ENCODE measurements around the gene ACTR3C. TPM values are rescaled to one million over a fixed set of nuclear protein-coding genes. Genes with fewer than 3 reads are reported as not detected.
"Not testable (repeated sequence)": the region's sequence is repeated elsewhere in the genome, so short reads cannot be mapped to it uniquely, and the experiment has no call there.

Gene ACTR3C
- total and polyA plus RNA-seq, 2 of the 13 experiments (the other 11 are each of a cell fraction or from before 2014, with no cell fraction given) = 3.8 to 7.5 TPM

DNA sequence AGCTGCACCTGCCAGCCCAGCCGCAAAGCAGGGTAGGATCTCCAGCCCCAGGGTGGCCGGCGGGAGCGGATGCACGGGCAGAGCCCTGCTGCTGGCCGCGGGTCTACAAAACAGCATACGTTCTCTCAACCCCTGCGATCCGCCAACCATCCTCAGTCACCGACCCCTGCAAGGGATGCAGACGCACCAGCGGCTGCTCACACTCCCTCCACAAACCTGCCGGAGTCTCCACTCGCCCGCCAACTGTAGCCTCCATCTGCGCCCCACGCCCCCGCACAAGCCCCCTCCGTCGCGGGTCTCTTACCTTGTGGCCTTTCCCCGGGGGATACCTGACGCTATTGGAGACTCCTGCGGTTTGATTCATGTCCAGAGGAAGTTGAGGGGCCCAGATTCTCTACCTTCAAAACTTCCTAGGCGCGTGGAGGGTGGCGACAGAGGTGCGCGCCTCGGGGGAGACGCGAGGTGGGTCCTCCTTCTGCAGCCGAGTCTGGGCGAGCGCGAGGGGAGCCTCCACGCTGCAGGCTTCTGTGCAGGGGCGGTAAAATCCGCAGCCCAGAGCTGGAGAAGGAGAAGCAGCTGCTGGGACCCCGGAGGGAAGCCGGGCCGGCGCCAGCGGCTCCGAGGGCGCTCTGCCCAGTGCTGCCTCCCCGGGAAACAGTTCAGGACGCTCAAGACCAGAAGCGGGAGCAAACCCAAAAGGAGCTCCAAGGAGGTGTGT is 103.2 kb downstream of the ACTR3C start:
- H3K79me2 ChIP-seq (ENCODE audit: insufficient read depth, low read length); H3K9ac ChIP-seq (ENCODE audit: insufficient read depth, low read depth, low read length); ATAC-seq; FAIRE-seq; H4K20me1 ChIP-seq (ENCODE audit: insufficient read depth, low read length); H3K4me1 ChIP-seq (ENCODE audit: insufficient read depth, low read length); H3K27me3 ChIP-seq (ENCODE audit: control insufficient read depth in 1 of 2, insufficient read depth in 2 of 2, low read length in 2 of 2); H3K4me2 ChIP-seq (ENCODE audit: low read depth, low read length); DNase-seq (ENCODE audit: low spot score); CTCF ChIA-PET (ENCODE audit: low intra/inter-chr PET ratio, low total read pairs); H3K4me3 ChIP-seq (replicated peaks in 1 of 3; ENCODE audit: insufficient read depth in 1 of 3, low read depth in 2 of 3, low read length in 3 of 3); in situ Hi-C loops (cut with HindIII; ENCODE audit: extremely low pct_ligation_motif_present, low pct_unique_long_range_greater_than_20kb); intact Hi-C loops (cut with micrococcal nuclease; ENCODE audit: unreplicated experiment); H3K36me3 ChIP-seq (replicated peaks in 1 of 2; ENCODE audit: control insufficient read depth in 1 of 2, insufficient read depth in 2 of 2, low read length in 2 of 2); H3K9me3 ChIP-seq (ENCODE audit: low read length); POLR2A ChIA-PET; H2AFZ ChIP-seq (ENCODE audit: low read length); BruUV-seq (replicated peaks); H3K27ac ChIP-seq (ENCODE audit: extremely low read length, insufficient read depth, low read length): not testable (repeated sequence)
- WGBS (ENCODE audit: low lambda C conversion rate) = 55% methylated on average over 18 of the region's 50 CpGs

DNA sequence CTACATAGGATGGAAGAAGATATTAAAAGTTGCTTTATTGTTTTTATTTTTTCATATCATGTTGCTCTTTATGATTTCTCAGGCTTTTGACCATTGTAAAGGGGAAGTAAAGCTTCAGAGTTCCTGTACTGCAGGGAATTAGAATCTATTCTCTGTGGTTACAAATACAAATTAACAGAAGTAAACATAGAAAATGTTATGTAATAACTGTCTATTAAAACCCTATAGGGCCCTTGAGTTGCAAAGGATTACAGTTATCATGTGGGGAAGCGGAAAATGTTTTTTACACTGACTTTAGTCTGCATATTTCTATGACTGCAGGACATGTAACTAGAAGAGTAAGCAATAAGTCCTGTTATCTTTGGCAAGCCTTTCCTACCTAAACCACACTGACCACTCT is 116.5 kb downstream of the ACTR3C start:
- H3K4me3 ChIP-seq (replicated peaks in 1 of 3; ENCODE audit: insufficient read depth in 1 of 3, low read depth in 2 of 3, low read length in 3 of 3); BruUV-seq (replicated peaks); H3K9ac ChIP-seq (ENCODE audit: insufficient read depth, low read depth, low read length); H3K9me3 ChIP-seq (ENCODE audit: low read length); ATAC-seq; CTCF ChIA-PET (ENCODE audit: low intra/inter-chr PET ratio, low total read pairs); H4K20me1 ChIP-seq (ENCODE audit: insufficient read depth, low read length); in situ Hi-C loops (cut with HindIII; ENCODE audit: extremely low pct_ligation_motif_present, low pct_unique_long_range_greater_than_20kb); H3K27ac ChIP-seq (ENCODE audit: extremely low read length, insufficient read depth, low read length); H3K4me1 ChIP-seq (ENCODE audit: insufficient read depth, low read length); DNase-seq (ENCODE audit: low spot score); H2AFZ ChIP-seq (ENCODE audit: low read length); intact Hi-C loops (cut with micrococcal nuclease; ENCODE audit: unreplicated experiment); H3K79me2 ChIP-seq (ENCODE audit: insufficient read depth, low read length); H3K36me3 ChIP-seq (replicated peaks in 1 of 2; ENCODE audit: control insufficient read depth in 1 of 2, insufficient read depth in 2 of 2, low read length in 2 of 2); H3K27me3 ChIP-seq (ENCODE audit: control insufficient read depth in 1 of 2, insufficient read depth in 2 of 2, low read length in 2 of 2); POLR2A ChIA-PET; H3K4me2 ChIP-seq (ENCODE audit: low read depth, low read length); FAIRE-seq: not testable (repeated sequence)
- WGBS (ENCODE audit: low lambda C conversion rate) = 90% methylated on average over 1 of the region's 1 CpG

- H3K4me2 ChIP-seq (ENCODE audit: low read depth, low read length); H4K20me1 ChIP-seq (ENCODE audit: insufficient read depth, low read length); FAIRE-seq; H3K27me3 ChIP-seq (ENCODE audit: control insufficient read depth in 1 of 2, insufficient read depth in 2 of 2, low read length in 2 of 2); in situ Hi-C loops (cut with HindIII; ENCODE audit: extremely low pct_ligation_motif_present, low pct_unique_long_range_greater_than_20kb); DNase-seq (ENCODE audit: low spot score); H3K4me3 ChIP-seq (replicated peaks in 1 of 3; ENCODE audit: insufficient read depth in 1 of 3, low read depth in 2 of 3, low read length in 3 of 3); H3K36me3 ChIP-seq (replicated peaks in 1 of 2; ENCODE audit: control insufficient read depth in 1 of 2, insufficient read depth in 2 of 2, low read length in 2 of 2); H3K9ac ChIP-seq (ENCODE audit: insufficient read depth, low read depth, low read length); BruUV-seq (replicated peaks); POLR2A ChIA-PET; H2AFZ ChIP-seq (ENCODE audit: low read length); H3K79me2 ChIP-seq (ENCODE audit: insufficient read depth, low read length); H3K9me3 ChIP-seq (ENCODE audit: low read length); H3K4me1 ChIP-seq (ENCODE audit: insufficient read depth, low read length); ATAC-seq; CTCF ChIA-PET (ENCODE audit: low intra/inter-chr PET ratio, low total read pairs); H3K27ac ChIP-seq (ENCODE audit: extremely low read length, insufficient read depth, low read length); intact Hi-C loops (cut with micrococcal nuclease; ENCODE audit: unreplicated experiment): not testable (repeated sequence)
- WGBS (ENCODE audit: low lambda C conversion rate) = 47% methylated on average over 4 of the region's 4 CpGs
Observed at GRCh38 chr7:150205866-150206265, 117.5 kb downstream of the ACTR3C start.

DNA sequence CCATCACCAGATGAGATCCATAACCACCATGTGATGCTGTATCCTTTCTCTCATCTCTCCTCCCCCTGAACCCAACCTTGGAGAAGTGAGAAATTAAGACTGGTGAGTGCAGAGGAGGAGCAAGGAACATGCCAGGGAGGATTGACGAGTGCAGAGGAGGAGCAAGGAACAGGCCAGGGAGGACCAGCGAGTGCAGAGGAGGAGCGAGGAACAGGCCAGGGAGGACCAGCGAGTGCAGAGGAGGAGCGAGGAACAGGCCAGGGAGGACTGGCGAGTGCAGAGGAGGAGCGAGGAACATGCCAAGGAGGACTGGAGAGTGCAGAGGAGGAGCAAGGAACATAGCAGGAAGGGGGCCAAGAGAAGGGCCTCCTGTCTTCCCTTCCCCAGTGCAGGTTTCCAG is 118.8 kb downstream of the ACTR3C start:
- not testable (repeated sequence) for ATAC-seq

More for the DNA sequence above, 118.8 kb downstream of the ACTR3C start:
- H3K4me3 ChIP-seq (replicated peaks in 1 of 3; ENCODE audit: insufficient read depth in 1 of 3, low read depth in 2 of 3, low read length in 3 of 3); H2AFZ ChIP-seq (ENCODE audit: low read length); BruUV-seq (replicated peaks); H3K4me1 ChIP-seq (ENCODE audit: insufficient read depth, low read length); intact Hi-C loops (cut with micrococcal nuclease; ENCODE audit: unreplicated experiment); H4K20me1 ChIP-seq (ENCODE audit: insufficient read depth, low read length); POLR2A ChIA-PET; CTCF ChIA-PET (ENCODE audit: low intra/inter-chr PET ratio, low total read pairs); H3K36me3 ChIP-seq (replicated peaks in 1 of 2; ENCODE audit: control insufficient read depth in 1 of 2, insufficient read depth in 2 of 2, low read length in 2 of 2); FAIRE-seq; H3K27me3 ChIP-seq (ENCODE audit: control insufficient read depth in 1 of 2, insufficient read depth in 2 of 2, low read length in 2 of 2); H3K9me3 ChIP-seq (ENCODE audit: low read length); DNase-seq (ENCODE audit: low spot score); in situ Hi-C loops (cut with HindIII; ENCODE audit: extremely low pct_ligation_motif_present, low pct_unique_long_range_greater_than_20kb); H3K27ac ChIP-seq (ENCODE audit: extremely low read length, insufficient read depth, low read length); H3K9ac ChIP-seq (ENCODE audit: insufficient read depth, low read depth, low read length); H3K79me2 ChIP-seq (ENCODE audit: insufficient read depth, low read length); H3K4me2 ChIP-seq (ENCODE audit: low read depth, low read length): not testable (repeated sequence)
- 13% methylated on average over 7 of the region's 7 CpGs for WGBS (ENCODE audit: low lambda C conversion rate)

Data from HepG2 (cell line).